Measurements from ENCODE around the gene YBEY.

The YBEY gene

DNA sequence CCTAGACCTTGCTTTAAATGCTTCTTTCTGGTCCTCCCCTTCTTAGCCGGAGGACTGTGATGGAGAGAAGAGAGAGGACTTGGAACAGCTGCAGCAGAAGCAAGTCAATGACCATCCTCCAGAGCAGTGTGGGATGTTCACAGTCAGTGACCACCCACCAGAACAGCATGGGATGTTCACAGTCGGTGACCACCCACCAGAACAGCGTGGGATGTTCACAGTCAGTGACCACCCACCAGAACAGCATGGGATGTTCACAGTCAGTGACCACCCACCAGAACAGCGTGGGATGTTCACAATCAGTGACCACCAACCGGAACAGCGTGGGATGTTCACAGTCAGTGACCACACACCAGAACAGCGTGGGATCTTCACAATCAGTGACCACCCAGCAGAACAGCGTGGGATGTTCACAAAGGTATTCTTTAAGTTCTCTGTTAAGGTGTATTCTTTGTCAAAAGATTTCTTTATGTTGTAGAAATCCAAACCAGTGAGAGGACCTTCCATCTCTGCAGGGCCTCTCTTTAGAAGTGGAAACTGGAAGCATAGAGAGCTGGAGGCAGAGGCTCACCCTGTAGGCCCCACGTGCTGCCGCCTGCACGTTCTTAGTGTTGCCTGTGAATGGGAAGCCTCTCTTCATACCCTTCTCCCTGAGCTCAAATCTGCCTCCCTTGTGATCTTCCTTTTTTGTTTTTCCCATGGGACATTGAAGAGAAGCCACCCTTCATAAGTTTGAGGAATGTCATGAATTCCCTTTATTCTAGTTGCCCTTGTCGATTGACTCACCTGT, 48.4 kb downstream of the YBEY start:
- DNase-seq: no peak

DNA sequence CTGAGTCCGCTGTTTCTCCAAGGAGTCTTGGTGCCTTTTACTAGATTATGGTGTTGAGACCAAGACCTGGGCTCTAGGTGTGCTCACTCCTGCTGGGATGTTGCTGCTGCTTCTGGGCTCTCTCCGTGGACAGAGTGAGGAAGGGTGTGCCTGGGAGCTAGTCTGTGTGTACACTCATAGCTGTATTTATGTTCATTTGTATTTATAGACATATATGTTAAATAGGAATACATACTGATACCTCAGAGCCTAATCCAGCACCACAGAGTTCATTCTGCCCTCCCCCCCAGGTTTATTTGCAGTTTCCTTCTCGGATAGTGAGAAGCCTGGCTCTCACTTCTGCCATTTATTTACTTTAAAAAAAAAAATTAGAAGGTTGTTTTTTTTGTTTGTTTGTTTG, 50.5 kb downstream of the YBEY start:
- no peak for DNase-seq

GRCh38 chr21:46340998-46341397, 54.9 kb downstream of the YBEY start:
- DNase-seq: no peak

DNA sequence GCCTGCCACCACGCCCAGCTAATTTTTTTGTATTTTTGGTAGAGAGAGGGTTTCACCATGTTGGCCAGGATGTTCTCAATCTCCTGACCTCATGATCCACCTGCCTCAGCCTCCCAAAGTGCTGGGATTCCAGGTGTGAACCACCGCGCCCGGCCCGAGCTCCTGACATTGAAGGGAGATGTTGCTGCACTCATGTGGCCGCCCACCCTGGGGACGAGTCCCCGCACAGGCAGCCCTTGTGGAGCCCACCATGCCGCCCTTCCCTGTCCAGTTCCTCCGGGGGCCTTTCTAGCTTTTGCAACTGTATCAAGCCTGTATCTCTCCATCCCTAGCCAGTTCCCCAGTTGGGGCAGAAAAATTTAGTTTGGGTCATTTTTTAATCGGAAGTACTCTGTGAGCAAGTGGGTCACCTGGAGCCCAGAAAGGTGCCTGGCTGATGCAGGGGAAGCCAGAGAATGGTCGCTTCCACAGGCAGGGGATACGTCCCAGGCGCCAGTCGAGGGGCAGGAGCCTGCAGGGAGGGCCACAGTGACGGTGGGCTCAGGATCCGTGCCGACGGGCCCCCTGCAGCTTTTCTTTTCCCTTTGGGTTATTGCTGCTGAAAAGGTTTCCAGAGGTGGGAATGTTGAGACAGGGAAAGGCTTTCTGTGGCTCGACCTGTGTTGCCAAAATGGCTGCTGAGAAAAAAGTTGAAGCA, 58.2 kb downstream of the YBEY start:
- DNase-seq: no peak

DNA sequence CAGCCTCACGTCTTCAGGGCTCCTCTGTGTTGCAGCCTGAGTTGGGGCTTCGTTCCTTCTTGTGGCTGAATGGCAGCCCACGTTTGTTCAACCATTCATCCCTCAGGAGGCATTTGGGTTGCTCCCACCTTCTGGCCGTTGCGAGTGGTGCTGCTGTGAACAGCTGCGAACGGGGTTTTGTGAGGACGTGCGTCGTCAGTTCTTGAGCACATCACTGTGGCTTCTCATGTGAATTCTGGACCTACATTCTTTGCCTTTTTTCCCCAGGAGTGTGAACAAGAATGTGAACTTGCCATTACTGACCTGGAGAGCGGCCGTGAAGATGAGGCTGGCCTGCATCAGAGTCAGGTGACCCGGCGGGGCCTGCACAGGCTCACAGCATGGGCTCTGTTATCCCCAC, 59.7 kb downstream of the YBEY start:
- DNase-seq: no peak

GRCh38 chr21:46346296-46347202, 60.4 kb downstream of the YBEY start:
- no peak for DNase-seq

DNA sequence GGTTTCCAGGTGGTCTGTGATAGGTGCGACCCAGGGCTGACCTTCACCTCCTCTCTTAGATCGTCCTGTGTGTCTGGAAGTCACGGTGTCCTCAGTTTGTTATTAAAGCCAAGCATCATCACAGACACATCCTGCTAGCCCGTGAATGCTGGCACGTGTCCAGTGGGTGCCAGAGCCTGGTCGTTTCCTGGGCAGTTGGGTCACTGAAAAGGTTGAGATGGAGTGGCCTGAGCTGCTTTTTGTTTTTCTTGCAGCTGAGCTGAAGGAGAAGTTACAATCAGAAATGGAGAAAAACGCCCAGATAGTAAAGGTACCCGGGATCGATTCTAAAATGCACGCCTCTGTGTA, 61.0 kb downstream of the YBEY start:
- DNase-seq: no peak

Measured in bone marrow (tissue), 2 donors.